Measurements from ENCODE around the gene SLC38A1. TPM values are rescaled to one million over a fixed set of nuclear protein-coding genes. Genes with fewer than 3 reads are reported as not detected.

The SLC38A1 gene
- total RNA-seq, 3 donors from 2014 or later = 7.8 to 219 (median 101) TPM

DNA sequence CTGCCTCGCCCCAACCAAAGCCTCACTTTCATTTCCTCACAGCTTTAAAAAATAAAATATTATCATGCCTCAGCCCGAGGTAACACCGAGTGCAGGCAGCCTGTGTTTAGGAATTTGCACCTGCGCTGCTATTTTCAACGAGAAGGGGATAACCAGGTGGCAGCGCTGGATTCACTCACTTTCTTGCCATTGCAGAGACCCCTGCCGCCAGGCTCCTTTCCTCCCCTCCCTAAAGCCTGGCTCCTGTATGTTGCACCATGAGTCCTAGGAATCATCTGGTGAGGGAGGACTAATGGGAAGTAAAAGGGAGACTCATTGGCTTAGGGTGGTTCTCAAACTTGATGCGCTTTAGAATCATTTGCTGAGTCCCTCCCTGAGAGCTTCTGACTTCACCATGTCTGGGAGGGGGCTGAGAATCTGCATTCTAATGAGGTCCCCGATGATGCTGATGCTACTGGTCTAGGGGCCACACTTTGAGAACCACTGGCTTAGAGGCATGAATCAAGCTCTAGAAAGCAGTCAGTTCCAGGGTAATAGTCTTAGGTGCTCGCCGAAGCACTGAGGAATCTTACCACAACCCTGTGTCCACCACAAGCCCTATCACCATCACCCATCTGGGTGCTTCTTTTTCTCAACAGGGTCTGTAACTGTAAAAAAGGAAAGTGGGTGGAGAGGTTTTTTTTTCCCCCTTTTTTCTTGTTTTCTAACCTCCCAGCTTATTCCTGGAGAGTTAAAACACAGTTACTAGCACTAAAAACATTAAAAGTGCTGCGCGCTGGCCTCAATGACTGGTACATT is 83.8 kb downstream of the SLC38A1 start:
- Histone ChIP-seq H3K4me3 (no peak overlapping the region), H3K27ac (no peak overlapping the region)
- DNase-seq (ENCODE audit: low spot score in 2 of 2) = no peak

DNA sequence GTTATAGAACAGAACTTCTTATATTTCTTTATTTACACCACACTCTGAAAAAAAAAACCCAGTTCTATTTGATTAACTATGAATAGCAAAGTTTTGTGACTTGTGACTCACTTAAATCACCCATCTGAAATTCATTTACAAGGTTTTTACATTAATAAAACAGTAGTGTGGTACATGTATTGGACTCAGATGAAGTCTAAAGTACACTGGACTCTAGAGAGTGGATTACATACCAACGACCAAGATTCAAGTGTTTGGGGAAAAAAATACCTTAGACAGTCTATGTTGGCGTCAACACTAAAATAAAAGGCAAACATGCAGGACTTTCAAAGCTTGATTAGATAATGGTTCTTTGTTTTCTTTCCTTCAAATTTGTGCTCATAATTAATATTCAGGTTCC is 85.7 kb downstream of the SLC38A1 start:
- TF ChIP-seq POLR2A (IDR thresholded peaks at IDR 0.05) = no peak

More for the DNA sequence above, 83.8 kb downstream of the SLC38A1 start:
- peaks cover 0 to 8% of the 10 kb centered on the region in 2 donors for H3K4me1 ChIP-seq
- H3K36me3 ChIP-seq = no peaks in the 10 kb centered on the region
- intact Hi-C loops (cut with DNase I; ENCODE audit: low total_unique reads) = no loop called here
- TF ChIP-seq CTCF (IDR thresholded peaks at IDR 0.05) (no peak), POLR2AphosphoS5 (IDR thresholded peaks at IDR 0.05) (no peak), POLR2A (IDR thresholded peaks at IDR 0.05) (no peak)
- no peaks in the 10 kb centered on the region for H3K27me3 ChIP-seq
- H3K9me3 ChIP-seq = no peaks in the 10 kb centered on the region

GRCh38 chr12:46181465-46181864 is 87.4 kb downstream of the SLC38A1 start:
- no peaks in the 10 kb centered on the region for H3K4me1 ChIP-seq
- intact Hi-C loops (cut with DNase I; ENCODE audit: low total_unique reads) = no loop called here
- no peak for DNase-seq (ENCODE audit: low spot score in 2 of 2)
- H3K36me3 ChIP-seq = no peaks in the 10 kb centered on the region
- no peaks in the 10 kb centered on the region for H3K27me3 ChIP-seq
- no peak overlapping the region for H3K4me3 ChIP-seq
- H3K9me3 ChIP-seq = no peaks in the 10 kb centered on the region
- no peak overlapping the region for H3K27ac ChIP-seq
- TF ChIP-seq POLR2A (IDR thresholded peaks at IDR 0.05) (no peak), POLR2AphosphoS5 (IDR thresholded peaks at IDR 0.05) (no peak), CTCF (IDR thresholded peaks at IDR 0.05) (no peak)

More for the DNA sequence above, 85.7 kb downstream of the SLC38A1 start:
- Histone ChIP-seq H3K27ac (no peak overlapping the region), H3K4me1 (peaks cover 0 to 8% of the 10 kb centered on the region in 2 donors), H3K4me3 (no peak overlapping the region), H3K27me3 (no peaks in the 10 kb centered on the region), H3K9me3 (no peaks in the 10 kb centered on the region), H3K36me3 (no peaks in the 10 kb centered on the region)
- DNase-seq (ENCODE audit: low spot score in 2 of 2) = no peak
- intact Hi-C loops (cut with DNase I; ENCODE audit: low total_unique reads) = no loop called here

DNA sequence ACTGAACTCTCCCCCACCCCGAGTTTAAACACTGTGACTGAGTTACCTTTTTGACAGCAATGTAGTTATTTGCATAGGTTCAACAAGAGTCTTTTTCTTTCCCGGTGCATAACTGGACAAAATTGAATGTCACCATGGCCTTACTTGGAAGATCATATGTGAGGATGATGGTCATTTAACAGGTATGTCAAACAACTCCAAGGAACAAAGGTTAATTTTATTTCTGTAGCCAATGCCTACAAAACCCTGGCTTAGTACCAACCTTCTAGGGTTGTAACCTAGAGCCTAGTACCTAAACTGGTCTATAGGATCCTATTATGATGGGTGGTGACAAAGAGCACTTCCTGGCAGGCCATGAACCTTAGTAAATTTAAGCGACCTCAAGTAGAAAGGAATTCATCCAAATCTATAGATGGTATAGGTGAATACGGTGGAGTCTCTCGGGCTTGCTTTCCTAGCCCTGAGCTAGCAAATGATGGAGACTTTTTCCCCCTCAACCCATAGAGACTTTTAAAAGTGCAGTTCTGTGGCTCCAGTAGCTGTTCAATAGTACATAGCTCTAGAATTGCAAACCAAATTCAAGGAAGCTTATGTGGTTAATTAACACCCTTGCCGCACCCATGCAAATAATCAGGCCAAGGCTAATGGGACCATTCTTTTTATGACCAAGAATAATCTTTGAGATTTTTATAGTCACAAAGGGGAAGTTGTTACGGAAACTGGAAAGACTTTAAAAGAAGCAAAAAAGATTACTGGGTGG is 89.0 kb downstream of the SLC38A1 start:
- no peaks in the 10 kb centered on the region for H3K27me3 ChIP-seq
- no peak for DNase-seq (ENCODE audit: low spot score in 2 of 2)
- H3K27ac ChIP-seq = no peak overlapping the region
- H3K4me1 ChIP-seq = no peaks in the 10 kb centered on the region
- no peaks in the 10 kb centered on the region for H3K9me3 ChIP-seq
- TF ChIP-seq POLR2A (IDR thresholded peaks at IDR 0.05) (no peak), CTCF (IDR thresholded peaks at IDR 0.05) (no peak), POLR2AphosphoS5 (IDR thresholded peaks at IDR 0.05) (no peak)
- no peak overlapping the region for H3K4me3 ChIP-seq
- no peaks in the 10 kb centered on the region for H3K36me3 ChIP-seq
- intact Hi-C loops (cut with DNase I; ENCODE audit: low total_unique reads) = no loop called here

DNA sequence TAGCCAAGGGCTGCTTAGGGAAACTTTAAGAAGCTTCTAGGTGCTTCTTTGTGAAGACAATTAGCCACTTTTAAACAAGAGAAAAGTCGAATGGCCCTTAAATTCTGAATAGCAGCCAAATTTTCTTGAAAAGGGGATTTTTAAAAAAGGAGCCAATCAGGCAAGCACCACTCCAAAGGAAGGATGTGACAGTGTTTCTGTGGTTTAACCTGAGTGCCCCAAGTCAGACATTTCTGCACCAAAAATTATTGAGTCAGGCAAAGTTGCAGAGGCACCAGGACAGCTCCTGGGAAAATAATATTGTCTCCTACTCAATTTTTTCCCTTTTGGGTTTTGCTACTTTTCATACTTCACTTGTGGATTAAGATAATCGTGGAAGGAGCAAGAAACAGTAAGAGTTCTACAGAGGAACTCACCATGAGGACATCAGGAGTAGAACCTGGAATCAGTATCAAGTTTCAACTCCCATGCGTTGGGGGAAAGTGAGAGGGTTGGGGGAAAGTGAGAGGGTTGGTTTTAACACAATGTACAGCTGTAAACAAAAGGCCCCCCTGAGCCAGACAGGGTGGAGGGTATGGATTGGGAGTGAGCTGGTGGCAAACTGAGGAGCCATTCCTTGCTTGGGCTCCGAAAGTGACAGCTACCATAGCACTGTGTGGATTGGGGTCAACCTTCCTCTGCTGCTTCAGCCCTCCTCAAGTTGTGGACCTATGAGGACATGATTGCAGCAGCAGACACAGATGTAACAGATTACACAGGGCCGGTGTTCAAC is 90.8 kb downstream of the SLC38A1 start:
- Histone ChIP-seq H3K4me1 (no peaks in the 10 kb centered on the region), H3K9me3 (no peaks in the 10 kb centered on the region), H3K27ac (no peak overlapping the region), H3K27me3 (no peaks in the 10 kb centered on the region), H3K4me3 (no peak overlapping the region), H3K36me3 (no peaks in the 10 kb centered on the region)
- intact Hi-C loops (cut with DNase I; ENCODE audit: low total_unique reads) = no loop called here
- no peak for TF ChIP-seq POLR2A (IDR thresholded peaks at IDR 0.05)
- TF ChIP-seq CTCF (IDR thresholded peaks at IDR 0.05) = no peak
- TF ChIP-seq POLR2AphosphoS5 (IDR thresholded peaks at IDR 0.05) = no peak
- no peak for DNase-seq (ENCODE audit: low spot score in 2 of 2)
